Measurements from ENCODE around the gene NR2C2. TPM values are rescaled to one million over a fixed set of nuclear protein-coding genes. Genes with fewer than 3 reads are reported as not detected.

Gene NR2C2
- total RNA-seq, 1 experiment from 2014 or later = 50.8 TPM

- Mint-ChIP-seq H3K4me1 (no peaks in the 10 kb centered on the region), H3K4me3 (no peak overlapping the region), H3K27ac (no peak overlapping the region), H3K36me3 (peaks cover 38% of the 10 kb centered on the region), H3K27me3 (ENCODE audit: low read depth) (no peaks in the 10 kb centered on the region), H3K9me3 (no peaks in the 10 kb centered on the region)
- CTCF ChIA-PET = no interaction called here
- ATAC-seq (no peak), DNase-seq (ENCODE audit: low spot score) (no peak)
- TF ChIP-seq RELA (CRISPR knock-in tag; IDR thresholded peaks at IDR 0.05; ENCODE audit: borderline replicate concordance) (no peak), E2F5 (CRISPR knock-in tag; IDR thresholded peaks at IDR 0.05) (no peak), HMGXB4 (CRISPR knock-in tag; IDR thresholded peaks at IDR 0.05) (no peak), ZBTB43 (CRISPR knock-in tag; IDR thresholded peaks at IDR 0.05) (no peak), ARID4B (CRISPR knock-in tag; IDR thresholded peaks at IDR 0.05; ENCODE audit: borderline replicate concordance) (no peak), ZNF532 (CRISPR knock-in tag; IDR thresholded peaks at IDR 0.05; ENCODE audit: borderline replicate concordance) (no peak), AFF4 (CRISPR knock-in tag; IDR thresholded peaks at IDR 0.05; ENCODE audit: borderline replicate concordance) (no peak), FOXP1 (CRISPR knock-in tag; IDR thresholded peaks at IDR 0.05; ENCODE audit: borderline replicate concordance) (no peak)
- POLR2A ChIA-PET = no interaction called here
Measured at GRCh38 chr3:15083252-15083651, 135.9 kb downstream of the NR2C2 start.
